Fibroblast of the conjunctiva (primary cell): ENCODE data around the gene GPC1.
"Not testable (repeated sequence)": the region's sequence is repeated elsewhere in the genome, so short reads cannot be mapped to it uniquely, and the experiment has no call there.

Experiments used
- DNase-seq: peaks from one replicate; pipeline ENCODE4 v3.0.0-alpha.2; 2010; ENCODE audit warnings: low read depth

GPC1 gene

GRCh38 chr2:240435457-240435947 is at the start of gene GPC1:
Gene GPC1, plus strand, starts transcription at chr2:240435663. Its CDS starts 256 bp downstream, at chr2:240435919.
- DNase-seq: peak; percentile 51

- DNase-seq: no peak
Measured at GRCh38 chr2:240386326-240386725, 49.1 kb upstream of the GPC1 start.

- DNase-seq: not testable (repeated sequence)
Measured at GRCh38 chr2:240386743-240387142, 48.7 kb upstream of the GPC1 start.

GRCh38 chr2:240387325-240387668 is 48.2 kb upstream of the GPC1 start:
- DNase-seq: no peak

GRCh38 chr2:240387669-240388358 is 47.6 kb upstream of the GPC1 start:
- peak; percentile 84 for DNase-seq

GRCh38 chr2:240388471-240389301 is 46.8 kb upstream of the GPC1 start:
- DNase-seq: no peak

GRCh38 chr2:240389302-240389805 is 46.1 kb upstream of the GPC1 start:
- no peak for DNase-seq

GRCh38 chr2:240390091-240391073 is 45.1 kb upstream of the GPC1 start:
- DNase-seq: no peak

- no peak for DNase-seq
Measured at GRCh38 chr2:240391111-240392051, 44.1 kb upstream of the GPC1 start.

GRCh38 chr2:240392084-240392947 is 43.1 kb upstream of the GPC1 start:
- DNase-seq: no peak

- no peak for DNase-seq
Measured at GRCh38 chr2:240392948-240393830, 42.3 kb upstream of the GPC1 start.

- DNase-seq: no peak
Measured at GRCh38 chr2:240393831-240394410, 41.5 kb upstream of the GPC1 start.

- no peak for DNase-seq
Measured at GRCh38 chr2:240394549-240394948, 40.9 kb upstream of the GPC1 start.

- DNase-seq: no peak
Measured at GRCh38 chr2:240395448-240395847, 40.0 kb upstream of the GPC1 start.

GRCh38 chr2:240395896-240396622 is 39.4 kb upstream of the GPC1 start:
- no peak for DNase-seq

- DNase-seq: no peak
Measured at GRCh38 chr2:240396623-240397541, 38.6 kb upstream of the GPC1 start.

- DNase-seq: no peak
Measured at GRCh38 chr2:240397542-240397916, 37.9 kb upstream of the GPC1 start.
